Hematopoietic multipotent progenitor cell treated with erythropoietin and hydrocortisone succinate and interleukin-3 and kit ligand, for 17 days (in vitro differentiated cells): Measurements from ENCODE around the gene TSHZ3.

Experiments used
- DNase-seq: peaks from one replicate; pipeline ENCODE4 v3.0.0-alpha.2; 2015; ENCODE audit warnings: low spot score

TSHZ3 gene

DNA sequence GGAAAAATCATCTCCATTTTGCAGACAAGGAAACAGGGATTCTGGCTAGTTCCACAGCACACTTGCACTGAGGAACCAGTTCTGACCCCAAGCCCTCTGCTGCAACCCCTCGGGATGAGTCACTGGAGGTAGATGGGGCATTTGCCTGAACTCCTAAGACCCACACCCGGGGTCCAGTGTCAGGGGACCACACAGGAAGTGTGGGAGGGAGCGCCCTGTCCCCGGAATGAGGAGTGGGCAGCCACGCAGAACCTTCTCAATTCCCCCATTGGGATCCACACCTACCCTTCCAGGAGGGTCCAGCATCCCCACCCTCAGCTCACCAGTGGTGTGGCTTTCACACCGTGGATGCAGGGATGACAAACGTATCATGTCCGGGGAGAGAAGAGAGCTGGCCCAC lies 62.7 kb downstream of the TSHZ3 start:
- no peak for DNase-seq

DNA sequence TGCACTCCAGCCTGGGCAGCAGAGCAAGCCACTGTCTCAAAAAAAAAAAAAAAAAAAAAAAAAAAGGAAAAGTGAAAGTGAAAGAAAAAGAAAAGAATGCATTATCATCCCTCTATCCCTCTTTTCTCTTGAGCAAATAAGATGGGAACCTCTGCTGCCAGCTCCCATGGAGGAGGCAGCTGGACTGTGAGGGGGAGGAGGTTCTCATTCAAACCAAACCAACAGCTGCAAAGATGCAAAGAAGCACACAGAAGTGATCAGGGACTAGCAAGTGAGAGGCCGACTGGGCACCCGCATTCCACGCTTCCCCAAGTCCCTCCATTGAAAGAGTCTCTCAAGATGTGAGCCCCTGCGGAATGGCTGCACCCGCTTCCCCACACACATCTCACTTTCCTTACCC lies 63.5 kb downstream of the TSHZ3 start:
- DNase-seq, result no peak

DNA sequence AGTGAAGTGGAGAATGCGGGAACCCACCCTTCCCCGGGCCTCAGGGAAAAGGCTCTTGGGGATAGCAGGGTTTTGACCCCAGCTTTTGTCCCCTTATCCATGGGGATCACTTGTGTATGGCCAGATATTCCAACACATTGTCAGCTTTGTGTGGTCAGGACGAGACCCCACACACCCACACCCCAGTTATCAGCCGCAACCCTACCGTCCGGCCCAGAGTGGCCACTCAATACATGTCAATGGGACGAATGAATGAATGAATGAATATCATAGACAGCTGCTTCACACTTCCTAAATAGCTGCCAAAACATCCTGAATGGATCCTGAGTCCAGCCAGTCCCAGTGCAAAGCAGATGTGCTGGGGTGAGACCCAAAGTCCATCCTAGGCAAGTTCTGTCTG lies 64.6 kb downstream of the TSHZ3 start:
- no peak for DNase-seq

DNA sequence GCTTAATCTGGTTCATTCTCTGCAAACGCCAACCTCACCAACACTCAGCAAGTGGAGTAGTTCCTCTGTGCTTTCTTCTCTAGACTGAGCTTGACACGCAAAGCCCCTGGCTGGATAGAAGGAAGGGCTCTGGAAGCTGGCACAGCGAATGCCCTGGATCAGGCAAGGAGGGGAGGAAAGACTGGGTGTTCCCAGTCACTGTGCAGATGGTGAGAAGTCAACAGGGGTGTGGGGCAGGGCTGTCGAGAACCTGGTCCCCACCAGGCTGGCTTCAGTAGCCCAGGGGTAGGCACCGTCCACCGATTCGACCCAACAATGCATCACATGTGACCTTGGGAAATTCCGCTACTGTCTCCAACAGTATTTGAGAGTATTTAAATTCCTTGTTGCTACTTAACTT lies 65.5 kb downstream of the TSHZ3 start:
- DNase-seq, result no peak

DNA sequence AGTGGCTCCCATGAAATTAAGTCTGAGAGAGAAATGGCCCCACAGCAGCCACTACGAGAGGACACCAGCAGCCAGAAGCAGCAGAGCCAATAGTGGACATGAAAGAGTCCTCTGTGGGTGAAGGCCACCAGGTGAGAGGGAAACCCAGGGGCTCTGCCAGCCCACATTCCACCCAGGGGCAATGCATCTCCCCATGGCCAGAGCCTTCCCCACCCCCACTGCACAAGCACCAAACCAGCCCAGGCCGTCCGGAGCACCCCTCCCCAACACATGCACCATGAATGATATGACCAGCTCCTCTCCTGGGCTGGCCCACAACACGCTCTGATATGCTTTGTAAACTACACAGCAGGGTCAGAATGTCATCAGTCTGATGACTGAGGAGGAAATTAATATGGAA lies 66.9 kb downstream of the TSHZ3 start:
- DNase-seq, result no peak

DNA sequence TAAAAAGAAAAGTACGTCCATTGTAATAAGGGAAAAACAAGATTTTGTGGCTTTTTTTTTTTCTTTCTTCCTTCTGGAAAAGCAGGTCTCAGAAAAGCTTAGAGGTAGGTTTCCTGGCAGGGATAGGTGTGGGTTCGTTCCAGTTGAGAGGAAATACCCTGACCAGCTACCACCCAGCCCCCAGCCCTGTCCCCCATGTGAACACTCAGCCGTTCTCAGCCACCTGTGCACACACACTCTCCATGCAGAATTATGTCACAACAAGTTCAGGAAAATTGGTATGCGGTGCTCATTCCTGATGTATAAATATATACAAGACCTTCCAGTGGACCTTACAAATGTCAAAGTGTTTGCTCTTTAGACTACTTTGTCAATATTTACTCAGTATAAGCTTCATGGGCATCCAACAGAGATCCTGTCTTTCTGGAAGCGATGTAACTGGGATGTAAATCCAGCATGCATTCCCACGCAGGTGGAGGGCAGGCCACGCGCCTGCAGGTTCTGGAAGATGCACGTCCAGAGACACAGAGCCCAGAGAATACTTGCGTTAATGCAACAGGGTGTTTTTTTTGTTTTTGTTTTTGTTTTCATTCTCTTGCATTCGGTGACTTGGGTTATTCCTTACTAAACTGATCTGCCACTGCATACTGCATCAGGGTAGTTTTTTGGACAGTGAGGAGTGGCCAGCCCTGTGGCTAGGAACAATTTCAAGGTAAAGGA lies 68.8 kb downstream of the TSHZ3 start:
- DNase-seq, result no peak

DNA sequence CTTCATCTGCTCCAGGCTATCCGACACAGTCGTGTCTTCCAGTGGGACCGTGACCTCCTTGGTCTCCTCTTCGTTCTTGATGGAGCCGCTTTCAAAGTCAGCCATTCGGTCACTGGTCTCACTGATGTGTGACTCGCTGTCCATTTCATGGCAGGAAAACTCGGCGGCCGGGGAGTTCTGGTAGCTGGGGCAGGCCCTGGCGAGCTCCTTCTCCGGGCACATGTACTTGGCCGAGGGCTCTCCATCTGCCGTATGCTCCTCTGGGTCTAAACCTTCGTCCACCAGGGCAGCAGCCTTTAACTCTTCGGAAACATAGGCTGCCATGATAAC lies 69.8 kb downstream of the TSHZ3 start:
- no peak for DNase-seq

DNA sequence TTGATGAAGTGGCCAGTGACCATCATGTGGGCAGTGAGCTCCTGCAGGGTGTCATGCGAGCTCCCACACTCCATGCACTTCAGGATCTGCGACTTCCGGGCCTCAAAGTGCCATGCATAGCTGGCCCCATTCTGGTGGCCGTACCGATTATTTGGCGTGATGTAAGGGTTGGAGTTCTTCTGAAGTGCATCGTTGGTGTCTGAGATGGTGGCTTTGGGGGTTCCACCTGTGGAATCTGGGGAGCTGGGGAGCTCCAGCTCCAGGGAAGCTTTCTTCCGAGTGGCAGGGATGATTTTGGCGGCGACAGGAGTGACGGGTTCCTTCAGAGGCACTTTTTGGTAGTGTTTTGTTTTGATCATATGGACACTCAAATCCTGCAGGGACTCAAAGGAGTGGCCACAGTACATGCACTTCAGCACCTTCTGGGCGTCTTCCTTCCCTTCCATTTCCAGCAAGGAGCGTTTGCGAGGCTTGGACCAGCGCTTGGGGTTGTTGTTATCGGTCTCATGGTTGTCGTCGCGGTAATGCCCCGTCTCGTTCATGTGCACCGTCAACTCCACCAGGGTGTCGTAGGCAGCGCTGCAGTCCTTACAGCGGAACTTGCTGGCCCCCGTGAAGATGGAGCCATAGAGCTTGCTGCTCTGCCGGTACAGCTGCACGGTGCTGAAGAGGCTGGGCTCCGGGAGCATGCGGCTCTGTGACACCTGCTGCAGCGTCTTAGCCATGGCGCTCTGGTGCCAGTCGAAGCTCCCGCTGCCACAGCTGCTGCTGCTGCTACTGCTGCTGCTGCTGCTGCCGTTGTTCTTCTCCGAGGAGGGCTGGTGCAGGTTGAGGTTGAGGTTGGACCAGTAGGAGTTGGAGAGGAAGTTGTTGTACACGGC lies 70.4 kb downstream of the TSHZ3 start:
- no peak for DNase-seq

DNA sequence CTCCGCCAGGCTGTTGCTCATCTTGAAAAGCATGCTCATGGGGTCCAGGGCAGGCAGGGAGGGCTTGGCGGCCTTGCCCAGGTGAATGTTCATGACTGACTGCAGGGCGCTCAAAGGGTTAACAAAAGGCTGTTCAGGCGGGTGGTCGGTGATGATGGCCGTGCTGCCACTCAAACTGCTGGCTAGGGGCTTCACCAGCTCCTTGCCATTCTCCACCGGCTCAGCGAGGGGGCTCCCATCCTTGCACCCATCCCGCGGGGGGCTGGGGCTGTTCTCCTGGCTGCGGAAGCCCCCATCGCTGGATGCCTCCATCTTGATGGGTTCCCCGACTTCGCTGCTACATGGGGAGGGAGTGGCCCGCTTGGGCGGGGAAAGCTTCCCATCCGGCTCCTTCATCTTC lies 71.7 kb downstream of the TSHZ3 start:
- DNase-seq, result no peak

DNA sequence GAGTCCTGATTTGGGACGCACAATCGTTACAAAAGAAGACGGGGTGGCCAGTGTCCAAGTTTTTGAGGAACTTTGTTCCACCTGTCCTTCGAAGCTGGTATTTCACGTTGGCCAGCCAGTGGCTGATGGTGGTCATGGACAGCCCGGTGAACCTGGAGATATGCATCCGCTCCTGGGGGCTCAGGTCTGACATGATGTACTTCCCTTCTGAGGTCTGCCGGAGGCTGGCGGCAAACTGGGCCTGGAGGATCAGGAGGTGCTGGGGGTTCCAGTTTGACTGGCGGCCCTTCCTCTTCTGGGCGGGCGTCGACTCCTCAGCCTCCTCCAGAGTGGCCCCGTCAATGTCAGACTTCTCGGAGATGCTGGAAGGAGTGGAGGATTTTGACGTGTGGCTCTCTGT lies 72.4 kb downstream of the TSHZ3 start:
- DNase-seq, result no peak

DNA sequence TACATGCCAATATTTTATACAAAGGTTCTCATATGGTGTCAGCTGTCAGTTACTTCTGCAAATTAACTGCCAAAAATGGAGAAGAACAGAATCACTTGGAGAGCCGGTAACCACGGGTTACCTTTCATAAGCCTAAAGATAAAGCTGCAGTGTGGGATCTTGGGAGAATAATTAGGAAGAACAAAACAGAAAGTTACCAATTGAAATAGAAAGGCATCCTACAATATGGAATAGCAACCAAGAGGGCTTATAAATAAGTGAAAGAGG lies 74.2 kb downstream of the TSHZ3 start:
- no peak for DNase-seq

DNA sequence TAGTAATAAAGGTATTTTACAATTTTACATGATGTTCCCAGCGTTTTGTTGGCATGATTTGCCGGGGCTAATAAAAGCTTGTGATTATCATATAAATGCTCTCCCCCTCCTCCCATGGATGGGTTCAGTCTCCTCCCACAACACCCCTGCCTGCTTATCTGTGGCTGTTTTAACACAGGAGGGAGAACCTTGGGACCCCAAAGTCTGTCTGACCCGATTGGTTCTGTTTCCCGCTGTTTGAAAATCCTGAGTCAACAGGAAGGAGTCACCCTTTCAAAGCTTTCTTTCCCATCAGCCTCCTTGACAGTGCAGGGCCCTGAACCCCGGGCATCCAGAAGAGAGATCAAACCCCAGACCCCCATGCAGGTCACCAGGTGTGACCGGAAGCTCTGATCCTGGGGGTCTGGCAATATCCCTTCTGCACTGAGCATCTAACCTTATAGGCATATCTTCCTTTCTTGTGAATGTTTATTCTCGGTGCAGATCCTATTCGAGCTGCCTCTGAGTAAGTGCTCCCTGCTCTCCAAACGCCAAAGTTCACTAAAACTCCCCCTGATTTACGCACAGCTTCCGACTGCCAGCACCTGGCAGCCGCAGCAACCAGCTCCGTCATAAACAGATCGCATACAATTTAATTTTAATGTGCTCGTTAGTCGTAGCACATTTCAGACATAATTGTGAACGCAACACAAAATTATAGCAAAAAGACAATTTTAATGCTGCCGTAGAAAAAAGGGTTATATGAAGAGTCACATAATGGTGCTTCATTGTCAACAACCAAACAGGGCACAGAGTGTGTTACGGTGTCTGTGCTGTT lies 74.8 kb downstream of the TSHZ3 start:
- no peak for DNase-seq

DNA sequence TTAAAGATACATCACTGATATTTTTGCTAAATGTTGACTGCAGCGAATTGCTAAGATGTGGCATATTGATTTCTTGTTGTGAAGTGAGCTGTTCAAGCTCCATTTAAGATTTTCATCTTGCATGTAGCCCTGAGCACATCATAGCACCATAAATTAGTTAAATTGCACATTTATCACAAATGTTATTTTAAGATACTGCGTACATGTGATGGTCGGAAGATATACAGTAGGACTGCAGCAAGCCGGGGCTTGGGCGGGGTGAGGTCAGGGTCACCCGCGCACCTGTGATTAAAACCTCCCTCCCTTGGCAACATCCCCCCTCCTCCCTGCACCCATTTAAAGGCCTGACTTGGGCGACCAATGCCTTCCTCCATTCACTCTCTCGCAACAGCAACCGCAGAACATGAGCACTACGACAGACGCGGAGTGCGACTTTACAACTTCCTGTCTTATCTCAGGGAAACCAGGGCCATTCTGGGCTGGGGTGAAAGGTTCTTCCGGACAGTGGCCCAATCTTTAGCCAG lies 76.6 kb downstream of the TSHZ3 start:
- DNase-seq, result no peak

DNA sequence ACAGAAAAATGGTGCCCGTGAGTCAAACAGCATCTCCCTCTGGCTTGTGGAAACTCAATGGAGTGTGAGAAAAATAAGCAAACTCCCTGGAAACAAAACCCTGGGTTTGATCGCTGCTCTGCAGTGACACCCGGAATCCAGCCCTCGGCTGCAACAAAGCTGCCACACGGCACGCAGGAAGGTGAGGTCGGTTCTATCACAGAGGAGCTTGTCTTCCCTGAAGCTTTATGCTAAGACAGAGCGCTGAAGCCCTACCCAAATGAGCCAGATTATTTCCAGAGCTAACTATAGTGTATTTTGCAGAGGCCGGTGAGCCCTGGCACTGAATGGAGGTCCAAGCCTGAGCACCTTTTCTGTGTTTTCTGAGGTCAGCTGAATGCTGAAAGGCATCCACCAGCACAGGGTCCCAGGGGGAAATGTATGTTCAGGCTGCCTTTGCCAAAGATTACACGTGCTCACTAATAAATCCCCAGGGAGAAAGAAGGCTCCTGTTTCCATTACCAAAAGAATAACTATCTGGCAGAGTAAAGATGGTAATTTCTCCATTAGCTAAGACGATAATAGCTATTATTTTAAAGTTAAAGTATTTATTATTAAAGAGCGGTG lies 77.8 kb downstream of the TSHZ3 start:
- DNase-seq, result no peak

DNA sequence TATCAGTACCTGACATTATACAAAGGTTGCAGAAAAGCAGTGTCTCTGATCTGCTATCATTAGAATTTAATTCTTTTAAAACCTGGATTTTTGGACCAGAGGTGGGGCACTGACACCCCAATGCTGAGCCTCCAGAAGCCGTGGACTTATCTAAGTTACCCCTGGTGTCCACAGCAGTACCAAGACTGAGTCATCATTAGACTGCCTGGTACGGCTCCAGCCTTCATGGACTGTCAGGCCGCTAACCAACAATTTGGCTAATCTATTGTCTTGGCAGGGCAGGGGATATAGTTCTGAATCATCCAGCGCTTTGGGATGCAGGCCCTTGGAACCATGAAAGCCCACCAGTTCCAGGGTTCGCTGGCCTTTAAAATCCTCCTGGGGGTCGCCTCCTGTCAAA lies 78.3 kb downstream of the TSHZ3 start:
- no peak for DNase-seq

DNA sequence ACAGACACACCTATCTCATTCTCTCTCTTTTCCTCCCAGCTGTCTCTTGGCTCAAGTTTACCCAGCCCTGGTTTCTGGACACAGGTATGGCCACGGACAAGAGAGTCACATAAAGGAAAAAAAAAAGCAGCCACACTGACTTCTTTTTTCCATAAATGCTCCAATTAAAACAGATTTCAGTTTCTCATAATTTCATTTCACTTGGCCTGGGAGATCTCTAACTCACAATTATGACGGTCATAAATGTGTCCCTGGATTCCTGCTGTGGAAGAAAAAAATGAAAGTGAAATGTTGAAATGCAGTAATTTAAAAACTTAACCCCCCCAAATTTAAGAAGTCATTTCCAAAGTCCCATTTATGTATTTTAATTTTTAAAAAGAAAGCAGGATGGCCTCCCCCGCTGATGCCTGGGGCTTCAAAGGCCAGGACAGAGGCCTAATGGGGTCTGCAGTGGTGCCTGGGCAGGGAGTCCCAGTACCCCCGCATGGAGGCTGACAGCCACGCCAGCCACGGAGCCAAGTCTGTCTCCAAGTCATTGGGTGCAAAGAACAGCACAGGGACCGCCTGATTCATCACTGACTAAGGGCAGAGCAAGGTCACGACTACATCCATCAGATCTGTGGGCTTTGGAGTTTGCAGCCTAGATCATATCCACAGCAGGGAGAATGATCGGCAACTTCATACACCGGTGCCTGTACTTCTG lies 79.7 kb downstream of the TSHZ3 start:
- DNase-seq, result no peak

DNA sequence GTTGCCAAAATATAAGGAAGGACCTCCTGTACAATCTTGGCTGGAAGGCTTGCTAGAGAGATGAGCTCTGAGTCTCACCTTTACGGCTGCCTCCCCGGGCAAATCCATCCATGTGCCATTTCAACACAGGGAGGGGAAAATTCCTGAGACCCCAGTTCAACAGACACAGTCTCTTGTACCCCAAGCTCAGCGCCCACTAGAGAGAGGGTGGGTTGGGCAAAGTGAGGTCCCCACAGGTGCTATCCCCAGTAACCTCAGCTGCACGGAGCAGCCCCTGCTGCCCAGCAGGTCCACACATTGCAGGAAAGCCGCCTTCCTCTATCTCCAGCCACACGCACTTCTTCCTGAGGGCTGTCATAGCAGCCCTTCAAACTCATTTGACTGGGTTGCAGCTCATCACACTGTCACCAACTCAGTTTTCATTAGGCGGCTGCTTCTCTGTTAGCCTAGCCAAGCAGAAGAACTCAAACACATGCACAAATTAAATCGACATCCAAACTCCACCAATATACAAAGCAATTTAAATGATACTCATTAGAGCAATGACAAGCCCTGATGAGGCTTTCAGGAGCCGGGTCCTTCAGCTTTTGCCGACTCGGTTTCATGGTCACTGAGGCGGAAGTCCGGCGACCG lies 80.4 kb downstream of the TSHZ3 start:
- DNase-seq, result no peak

DNA sequence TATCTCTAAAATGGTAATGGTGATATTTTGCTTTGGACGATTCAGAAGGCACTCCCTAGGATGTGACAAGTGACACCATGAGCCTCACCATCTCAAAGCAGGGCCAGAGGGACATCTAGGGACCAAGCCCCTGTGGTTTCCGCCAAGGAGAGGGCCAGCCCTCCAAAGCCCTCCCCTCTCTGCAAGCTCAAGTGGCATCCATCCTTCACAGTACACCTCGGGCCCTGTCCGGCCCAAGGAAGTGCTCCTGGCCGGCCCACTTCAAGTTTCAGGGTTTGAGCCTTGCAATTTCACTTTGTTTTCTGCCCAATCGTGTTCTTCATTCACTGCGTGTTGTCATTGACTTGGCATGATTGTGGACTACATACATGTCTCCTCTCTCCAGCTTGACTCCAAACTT lies 82.5 kb downstream of the TSHZ3 start:
- no peak for DNase-seq

DNA sequence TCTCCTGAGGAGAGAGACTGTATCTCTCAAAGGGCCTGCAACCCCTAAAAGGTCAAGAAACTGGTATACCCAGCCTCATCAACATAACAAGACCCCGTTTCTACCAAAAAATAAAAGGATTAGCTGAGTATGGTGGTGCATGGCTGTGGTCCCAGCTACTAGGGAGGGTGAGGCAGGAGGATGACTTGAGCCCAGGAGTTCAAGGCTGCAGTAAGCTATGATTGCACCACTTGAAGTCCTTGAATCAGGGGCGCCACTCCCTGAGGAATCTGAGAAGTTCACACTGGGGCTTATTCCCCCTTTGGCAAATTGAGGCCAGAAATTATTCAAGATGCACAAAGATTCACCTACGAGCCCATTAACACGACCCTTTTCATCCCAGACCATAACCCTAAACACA lies 83.0 kb downstream of the TSHZ3 start:
- no peak for DNase-seq

DNA sequence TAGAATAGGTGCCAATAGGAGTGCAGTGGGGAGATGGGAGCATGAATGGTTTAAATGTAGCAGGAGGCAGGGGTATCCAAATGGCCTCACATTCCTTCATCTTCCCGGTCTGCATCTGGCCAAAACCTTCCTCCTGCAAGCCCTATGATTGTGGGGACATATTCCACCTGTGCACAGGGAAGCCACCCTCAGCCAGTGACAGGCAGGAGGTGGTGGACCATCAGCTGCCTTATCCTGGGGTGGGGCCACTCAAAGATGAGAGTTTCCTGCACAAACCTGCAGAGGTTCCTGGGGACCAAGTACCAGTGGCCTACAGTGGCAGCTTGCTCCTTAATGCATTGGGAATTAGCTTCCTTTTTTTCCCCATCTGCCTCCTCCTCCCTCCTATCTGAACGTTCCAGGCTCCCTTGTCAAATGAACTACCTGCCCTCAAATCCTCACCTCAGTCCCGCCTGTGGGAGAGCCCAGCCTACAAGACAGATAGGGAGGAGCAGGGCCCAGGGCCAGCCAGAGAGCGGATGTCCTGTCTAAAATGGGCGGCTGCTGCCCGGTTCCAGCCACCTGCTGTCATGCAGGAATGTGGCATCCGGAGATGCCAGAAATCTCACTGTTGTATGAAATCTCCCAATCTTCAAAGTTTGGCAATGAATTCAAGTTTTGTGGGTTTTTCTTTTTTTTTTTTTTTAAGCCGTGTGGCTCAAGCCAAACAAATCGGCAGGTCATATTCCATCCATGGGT lies 85.0 kb downstream of the TSHZ3 start:
- no peak for DNase-seq

DNA sequence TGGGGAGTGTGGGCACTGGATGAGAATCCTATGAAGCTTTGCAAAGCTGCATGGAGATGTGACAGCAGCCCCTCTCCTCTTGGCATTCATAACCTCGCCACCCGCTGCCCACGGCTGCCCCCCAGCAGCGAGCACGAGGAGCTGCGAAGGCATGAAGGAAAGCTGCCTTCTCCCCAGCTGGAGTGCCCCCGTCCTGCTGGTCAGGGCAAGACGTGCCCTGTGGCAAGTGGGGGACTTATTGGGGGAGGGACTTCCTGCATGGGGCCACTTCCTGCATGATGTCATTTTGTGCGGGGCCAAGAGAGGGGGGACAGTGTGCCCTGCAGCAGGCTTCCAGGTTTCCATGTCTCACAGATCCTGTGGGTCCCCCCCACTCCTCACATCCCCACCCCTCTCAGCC lies 85.9 kb downstream of the TSHZ3 start:
- DNase-seq, result no peak
